ENCODE data around the gene DSEL. TPM values are rescaled to one million over a fixed set of nuclear protein-coding genes. Genes with fewer than 3 reads are reported as not detected.

Gene DSEL
- total RNA-seq, 1 experiment from 2014 or later: 0.06 TPM

DNA sequence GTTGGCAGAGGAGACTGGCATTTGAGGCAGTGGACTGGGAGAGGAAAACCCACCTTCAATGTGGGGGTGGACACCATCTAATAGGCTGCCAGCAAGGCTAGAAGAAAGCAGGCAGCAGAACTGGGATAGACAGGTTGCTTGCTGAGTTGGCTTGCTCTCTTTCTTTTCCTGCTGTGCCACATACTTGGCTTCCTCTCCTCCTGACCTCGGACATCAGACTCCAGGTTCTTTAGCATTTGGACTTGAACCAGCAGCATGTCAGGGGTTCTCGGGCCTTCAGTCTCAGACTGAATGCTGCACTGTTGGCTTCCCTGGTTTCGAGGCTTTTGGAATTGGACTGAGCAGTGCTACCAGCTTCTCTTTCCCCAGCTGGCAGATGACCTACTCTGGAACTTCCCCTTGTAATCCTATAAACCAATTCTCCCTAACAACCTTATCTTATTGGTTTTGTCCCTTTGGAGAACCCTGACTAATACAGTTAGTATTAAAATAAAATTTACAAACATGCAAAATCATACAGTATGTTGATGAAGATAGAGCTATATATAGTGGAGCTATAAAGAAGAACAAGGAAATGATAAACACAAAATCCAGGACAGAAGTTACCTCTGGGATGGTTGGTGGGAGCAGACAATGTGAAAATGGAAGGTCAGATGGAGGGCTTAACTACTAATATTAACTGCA, 15.9 kb downstream of the DSEL start:
- no peak for DNase-seq (ENCODE audit: low read depth)

DNA sequence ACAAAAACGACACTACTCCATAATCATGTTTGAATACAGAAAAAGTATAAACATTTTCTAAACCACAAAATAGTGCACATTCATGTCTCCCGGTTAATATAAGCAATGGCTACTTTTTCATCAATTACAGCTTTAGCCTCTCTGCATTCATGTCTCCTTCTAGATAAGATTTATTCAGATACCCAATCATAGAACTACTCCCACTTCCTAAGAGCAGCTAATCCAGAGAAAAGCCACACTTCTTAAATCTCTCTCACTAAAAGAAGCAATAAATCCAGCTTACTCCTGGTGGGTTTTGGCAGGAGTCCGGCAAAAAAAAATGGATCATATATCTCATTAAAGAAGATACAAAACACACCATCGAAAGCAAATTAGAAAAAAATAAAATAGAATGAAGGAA, 20.1 kb downstream of the DSEL start:
- no peak for DNase-seq (ENCODE audit: low read depth)

DNA sequence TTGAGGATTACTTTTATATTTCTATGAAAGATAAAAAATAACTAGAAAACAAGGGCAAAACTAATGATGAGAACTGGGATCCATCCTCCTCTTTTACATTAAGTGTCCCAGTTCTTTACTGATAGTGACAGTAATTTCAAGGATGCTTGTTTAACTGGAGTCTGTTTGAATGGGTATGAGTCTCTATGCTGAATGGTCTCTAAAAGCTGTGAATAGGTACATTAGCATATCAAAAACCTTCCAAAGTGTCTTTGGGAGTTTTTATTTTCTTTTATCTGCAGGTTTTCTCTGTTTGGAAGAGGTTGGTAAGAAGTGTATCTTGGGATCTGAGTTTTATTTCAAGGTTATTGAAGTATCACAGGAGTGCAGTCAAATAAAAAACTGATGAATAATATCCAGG, 30.0 kb downstream of the DSEL start:
- DNase-seq (ENCODE audit: low read depth): no peak

DNA sequence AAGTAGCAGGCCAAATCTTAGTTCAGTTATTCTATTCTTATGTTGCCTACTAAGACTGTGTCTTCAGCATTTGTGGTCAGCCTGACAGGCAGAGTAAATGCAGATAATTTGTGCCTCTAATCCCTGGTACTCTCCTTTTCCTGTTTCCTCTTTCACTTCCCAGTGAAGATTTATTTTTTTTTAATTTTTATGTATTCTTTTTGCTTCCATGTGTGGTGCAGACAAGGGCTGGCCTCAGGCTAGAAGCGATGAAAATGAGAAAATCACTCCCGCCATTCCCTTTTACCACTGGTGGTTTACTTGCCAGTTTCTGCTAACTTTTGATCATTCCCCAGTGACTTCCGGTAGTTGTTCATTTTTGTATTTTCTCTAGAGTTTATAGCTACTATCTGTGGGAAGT, 30.9 kb downstream of the DSEL start:
- no peak for DNase-seq (ENCODE audit: low read depth)

DNA sequence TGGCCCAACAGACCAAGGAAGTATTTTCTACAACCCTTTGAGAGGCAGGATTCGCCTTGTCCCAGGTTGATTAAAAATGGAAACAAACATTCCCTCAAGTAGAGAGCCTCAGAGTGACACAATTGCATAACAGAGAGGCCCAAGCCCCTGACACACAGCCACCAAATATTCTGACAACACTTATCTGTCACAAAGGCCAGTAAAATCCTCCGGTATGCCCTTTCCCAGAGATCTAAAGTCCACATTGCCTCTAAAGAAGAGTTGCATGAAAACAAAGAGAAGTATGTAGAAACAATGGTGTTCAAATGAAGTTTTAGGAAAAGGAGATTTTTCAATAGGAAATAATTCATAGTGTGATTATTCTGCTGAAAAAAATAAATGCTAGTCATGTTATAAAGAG, 32.1 kb downstream of the DSEL start:
- no peak for DNase-seq (ENCODE audit: low read depth)

DNA sequence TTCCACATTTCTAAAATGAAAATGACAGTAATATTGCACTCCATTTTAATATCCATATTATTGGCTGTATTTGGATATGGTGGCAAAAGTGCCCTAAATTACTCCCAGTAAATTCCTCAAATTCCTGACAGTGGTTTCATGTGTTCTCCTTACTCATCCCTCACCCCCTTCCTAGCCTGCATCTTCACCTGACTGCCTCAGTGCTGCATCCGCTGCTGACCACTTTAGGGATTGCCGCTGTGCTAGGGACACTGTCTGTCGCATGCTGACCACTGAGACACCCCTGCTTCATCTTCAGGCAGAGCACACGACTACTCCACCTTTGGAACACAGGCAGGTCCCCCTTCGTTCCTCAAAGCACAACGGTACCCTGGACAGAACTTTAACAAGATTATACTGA, 32.6 kb downstream of the DSEL start:
- no peak for DNase-seq (ENCODE audit: low read depth)

DNA sequence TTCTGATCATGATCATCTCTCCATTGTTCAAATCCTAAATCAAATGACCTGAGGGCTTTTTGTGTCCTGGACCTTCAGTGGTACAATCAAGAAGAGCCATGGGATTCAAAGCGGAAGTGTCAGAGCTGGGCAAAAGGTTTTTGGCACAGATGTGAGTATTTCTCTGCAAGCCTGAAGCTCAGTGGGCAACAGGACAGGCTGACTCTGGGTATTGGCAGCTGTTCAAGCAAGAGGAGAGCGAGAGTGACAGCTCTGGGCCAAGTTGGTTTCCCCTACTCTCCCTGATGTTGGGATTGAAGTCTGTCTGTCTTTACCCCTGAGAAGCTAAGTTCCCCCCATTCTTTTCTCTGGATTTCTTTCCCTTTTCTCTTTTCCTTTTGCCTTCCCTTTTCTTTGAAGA, 33.3 kb downstream of the DSEL start:
- no peak for DNase-seq (ENCODE audit: low read depth)

DNA sequence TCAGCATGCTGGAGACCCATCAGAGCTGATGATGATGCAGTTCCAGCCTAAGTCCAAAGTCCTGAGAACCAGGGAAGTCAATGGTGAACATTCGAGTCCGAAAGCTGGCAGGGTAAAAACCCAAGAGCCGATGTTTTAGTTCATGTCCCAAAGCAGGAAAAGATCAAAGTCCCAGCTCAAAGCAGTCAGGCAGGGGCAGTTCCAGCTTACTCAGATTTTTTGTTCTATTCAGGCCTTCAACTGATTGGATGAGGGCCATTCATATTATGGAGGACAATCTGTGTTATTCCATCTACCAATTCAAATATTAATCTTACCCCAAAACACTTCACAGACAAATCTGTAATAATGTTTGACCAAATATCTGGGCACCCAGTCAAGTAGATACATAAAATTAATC, 38.3 kb downstream of the DSEL start:
- DNase-seq (ENCODE audit: low read depth): no peak

DNA sequence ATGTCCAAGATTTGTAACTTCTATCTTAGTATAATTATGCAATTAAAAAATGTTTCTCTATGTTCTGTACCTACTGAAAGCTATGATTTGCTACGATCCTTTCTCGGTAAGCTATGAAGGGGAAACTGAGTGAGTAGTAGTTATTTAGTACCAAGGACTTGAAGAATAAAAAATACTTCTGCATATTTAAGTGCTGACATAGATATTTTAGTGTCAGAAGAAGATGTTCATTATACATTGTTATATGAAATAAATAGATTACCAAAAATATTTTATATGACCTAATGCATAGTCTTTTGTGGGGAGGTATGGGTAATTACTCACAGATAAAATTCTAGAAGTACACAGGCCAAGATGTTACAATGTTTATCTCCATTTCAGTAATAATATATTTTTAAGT, 39.0 kb downstream of the DSEL start:
- no peak for DNase-seq (ENCODE audit: low read depth)

DNA sequence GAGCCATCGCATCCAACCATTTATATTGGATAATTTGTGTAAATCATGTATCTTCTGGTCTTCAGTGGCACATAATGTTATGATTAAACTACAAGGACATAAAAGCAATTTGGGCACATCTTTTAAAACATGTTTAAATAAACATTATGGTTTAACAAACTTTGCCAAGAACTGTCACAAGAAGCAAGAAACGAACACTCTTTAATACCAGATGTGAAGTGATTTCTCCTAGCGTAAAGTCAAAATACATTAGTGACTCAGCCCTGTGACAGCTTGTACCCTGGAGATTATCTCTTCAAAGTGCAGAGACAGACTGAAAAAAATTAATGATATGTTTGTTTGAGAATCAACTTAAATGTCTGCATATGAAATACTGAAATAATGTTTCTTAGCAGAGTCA, 39.9 kb downstream of the DSEL start:
- no peak for DNase-seq (ENCODE audit: low read depth)

DNA sequence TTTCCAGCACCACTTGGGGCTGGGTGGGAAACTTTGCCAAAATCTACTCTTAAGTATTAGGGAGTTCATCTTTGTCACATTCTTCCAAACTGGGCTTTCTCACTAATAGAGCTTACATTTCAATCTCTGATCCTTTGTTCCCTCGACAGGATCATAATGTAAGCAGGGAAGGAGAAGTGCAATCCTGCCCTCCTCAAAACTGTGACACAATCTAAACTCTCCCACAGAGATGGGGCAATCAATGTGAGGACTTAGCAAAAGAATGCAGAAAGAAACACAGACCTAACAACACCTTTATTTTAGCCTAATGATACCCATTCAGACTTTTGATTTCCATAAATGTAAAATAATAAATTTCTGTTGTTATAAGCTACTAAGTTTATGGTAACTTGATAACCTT, 40.8 kb downstream of the DSEL start:
- DNase-seq (ENCODE audit: low read depth): no peak

DNA sequence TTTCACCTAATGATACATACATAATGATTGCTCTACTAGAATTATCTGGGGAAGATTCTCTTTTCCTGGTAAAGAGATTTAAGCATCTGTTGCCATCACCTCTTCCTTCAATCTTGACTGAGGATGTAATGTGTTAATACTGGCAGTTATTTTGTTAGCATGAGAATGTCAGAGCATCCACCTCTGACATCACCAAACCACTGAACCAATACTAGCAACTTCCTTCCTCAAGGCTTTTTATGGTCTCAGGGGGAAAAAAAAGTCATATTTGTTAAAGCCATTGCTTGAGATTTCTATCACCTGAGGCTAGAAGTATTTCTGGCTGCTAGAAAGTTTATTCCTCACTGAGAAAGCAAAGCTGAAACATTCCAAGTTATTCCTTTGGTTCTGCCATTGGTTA, 48.5 kb downstream of the DSEL start:
- DNase-seq (ENCODE audit: low read depth): no peak

DNA sequence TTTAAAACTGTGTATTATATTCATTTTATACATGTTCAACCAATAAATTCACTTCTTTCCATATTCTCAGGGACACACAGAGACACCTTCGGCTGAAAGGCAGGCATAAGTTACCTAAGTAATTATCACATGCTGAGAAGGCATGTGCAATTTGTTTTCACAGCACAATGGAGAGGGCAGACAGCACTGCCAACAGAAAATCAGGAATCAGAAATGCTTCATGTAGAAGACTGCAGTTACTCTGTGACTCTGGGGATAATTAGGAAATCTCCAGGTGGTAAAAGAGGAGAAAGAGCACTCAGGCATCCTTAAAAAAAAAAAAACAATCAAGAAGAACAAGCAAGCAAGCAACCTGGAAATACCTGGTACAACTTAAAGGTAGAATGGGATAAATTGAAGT, 49.3 kb downstream of the DSEL start:
- DNase-seq (ENCODE audit: low read depth): no peak

DNA sequence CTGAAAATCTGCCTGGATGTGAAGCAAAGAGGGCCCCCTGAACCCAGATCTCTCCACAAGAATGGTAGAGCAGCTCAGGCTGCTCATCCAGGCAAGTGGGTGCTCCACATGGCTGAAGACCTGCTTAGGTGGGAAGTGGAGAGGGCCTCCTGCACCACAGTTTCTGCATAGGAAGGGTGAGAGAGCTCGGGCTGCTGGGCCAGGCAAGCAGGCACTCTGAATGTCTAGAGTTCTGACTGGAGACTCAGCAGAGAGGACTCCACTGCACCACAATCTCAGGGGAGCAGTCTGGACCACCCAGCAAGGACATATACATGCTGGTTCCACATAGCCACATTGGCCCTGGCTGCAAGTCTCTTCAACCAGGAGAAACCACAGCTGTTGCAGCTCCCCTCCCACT, 52.0 kb downstream of the DSEL start:
- no peak for DNase-seq (ENCODE audit: low read depth)

DNA sequence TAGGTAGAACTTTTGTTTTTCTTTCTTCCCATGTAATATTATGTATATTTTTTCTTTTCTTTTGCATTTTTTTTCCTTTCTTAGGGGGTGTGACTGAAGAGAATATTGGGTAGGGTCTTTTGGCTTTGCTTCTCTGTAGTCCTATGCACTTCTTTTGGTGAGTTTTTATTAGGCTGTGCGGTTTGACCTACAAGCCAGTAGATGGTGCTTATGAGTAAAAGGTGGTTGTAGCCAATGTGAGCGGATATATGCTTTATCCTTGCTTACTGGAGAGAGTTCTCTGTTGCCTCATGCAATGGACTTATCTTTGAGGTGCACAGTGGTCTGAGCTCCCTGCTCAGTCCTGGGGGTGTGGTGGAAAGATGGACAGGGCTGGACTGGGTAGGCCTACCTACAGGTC, 52.7 kb downstream of the DSEL start:
- DNase-seq (ENCODE audit: low read depth): no peak

DNA sequence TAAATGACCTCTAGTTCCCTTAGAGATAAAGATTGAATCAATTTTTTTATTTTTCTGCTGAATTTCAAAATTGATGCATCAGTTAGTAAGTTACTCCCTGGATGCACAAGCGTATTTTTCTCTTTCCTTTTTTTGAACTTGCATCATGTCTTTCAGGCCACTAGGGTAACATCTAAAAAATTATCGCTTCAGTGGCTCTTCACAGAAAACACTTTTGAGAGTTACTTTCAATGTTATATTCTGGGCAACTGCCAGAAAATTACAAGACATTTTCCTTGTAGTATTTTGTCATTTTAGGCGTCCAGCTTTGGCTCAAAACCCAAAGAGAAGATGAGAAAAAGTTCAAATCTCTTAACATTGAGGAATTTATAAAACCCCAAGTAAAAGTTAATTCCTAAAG, 59.8 kb downstream of the DSEL start:
- DNase-seq (ENCODE audit: low read depth): no peak

All from Daoy (cell line).